ENCODE data around the gene RPS6KL1.

RPS6KL1 gene

GRCh38 chr14:74910556-74910955 lies 12.5 kb downstream of the RPS6KL1 start:
- DNase-seq = no peak

- DNase-seq = no peak
Observed at GRCh38 chr14:74909911-74910310, 13.1 kb downstream of the RPS6KL1 start.

DNA sequence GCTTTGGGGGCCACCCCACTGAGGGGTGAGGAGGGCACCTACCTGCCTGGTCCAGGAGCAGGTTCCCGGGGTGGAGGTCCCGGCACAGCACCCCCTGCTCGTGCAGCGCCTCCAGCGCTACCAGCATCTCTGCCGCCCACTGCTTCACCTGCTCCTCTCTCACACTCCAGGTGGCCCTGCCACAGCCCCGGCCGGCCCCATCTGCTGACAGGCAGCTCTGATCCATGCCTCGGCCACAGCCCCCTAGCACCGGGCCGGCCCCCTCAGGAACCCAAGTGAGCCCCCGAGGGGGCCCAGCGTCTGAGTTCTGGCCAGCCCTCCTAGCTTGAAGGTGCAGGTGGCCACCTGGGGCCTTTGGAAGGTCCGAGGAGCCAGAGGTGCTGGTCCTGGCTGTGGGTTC lies 13.6 kb downstream of the RPS6KL1 start:
- no peak for DNase-seq

DNA sequence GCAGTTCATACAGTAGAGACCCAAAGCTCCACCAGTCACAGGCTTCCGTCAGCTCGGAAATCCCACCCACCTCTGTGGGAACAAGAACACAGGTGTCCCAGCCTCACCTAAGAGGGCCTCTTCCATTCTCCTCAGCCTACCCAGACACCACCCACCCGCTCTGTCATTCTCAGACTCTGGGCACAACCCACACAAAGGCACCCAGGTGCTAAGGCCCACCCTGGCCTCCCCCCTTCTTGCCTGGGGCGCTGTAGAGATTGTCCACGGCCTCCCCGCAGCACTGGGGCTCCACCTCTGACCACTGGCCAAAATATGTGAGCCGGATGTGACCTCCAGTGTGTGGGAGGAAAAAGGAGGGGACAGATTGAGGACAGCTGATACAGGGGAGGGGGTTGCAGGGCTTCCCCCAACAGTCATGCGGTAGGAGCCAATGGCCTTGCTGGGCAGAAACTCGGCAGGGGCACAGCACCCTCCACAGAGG lies 14.2 kb downstream of the RPS6KL1 start:
- no peak for DNase-seq

DNA sequence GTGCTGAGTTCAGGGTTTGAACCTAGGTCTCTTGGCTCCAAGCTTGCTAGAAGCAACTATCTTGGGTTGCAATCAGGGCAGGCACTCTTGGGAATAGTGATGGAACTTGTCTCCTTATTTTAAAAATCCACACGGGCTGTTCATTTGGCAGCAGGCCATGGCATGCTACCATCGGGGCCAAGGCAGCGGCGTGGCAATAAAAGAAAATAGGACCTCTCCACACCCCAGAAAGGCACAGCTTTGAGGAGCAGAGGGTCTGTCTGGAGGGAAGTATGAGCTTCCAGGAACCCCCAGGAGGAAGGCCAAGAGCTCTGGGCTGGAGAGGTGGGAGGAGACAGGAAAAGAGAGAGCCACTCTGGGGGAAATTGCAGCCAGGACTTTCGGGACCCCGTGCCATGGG lies 15.3 kb downstream of the RPS6KL1 start:
- DNase-seq = no peak

DNA sequence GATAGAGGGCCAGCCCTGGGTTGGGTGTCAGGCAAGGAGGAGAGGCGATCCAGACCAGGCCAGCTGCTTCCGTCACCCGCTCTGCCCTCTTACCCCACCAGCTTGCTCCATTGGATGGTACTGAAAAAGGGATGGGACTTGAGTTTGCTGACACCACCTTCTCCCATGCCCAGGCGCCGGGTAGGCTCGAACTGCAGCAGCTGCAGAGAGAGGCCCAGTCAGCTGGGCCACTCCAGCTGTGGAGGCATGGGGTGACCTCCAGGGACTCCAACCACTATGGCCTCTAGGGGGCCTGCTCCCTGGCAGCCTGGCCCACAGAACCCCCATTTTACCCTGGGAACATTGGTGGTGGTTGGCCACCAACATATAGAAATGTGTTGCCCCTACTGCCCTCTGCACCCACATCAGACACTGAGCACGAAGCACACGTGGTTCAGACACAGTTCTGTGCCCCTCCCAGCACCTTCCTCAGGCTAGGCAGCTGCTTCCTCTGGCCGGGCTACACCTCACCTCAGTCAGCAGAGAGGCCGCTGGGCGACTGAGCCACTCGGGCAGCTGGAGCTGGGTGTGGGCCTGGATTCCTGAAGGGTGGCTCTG lies 16.0 kb downstream of the RPS6KL1 start:
- DNase-seq = no peak

- peak; percentile 4 for DNase-seq
Observed at GRCh38 chr14:74905595-74906142, 17.4 kb downstream of the RPS6KL1 start.

DNA sequence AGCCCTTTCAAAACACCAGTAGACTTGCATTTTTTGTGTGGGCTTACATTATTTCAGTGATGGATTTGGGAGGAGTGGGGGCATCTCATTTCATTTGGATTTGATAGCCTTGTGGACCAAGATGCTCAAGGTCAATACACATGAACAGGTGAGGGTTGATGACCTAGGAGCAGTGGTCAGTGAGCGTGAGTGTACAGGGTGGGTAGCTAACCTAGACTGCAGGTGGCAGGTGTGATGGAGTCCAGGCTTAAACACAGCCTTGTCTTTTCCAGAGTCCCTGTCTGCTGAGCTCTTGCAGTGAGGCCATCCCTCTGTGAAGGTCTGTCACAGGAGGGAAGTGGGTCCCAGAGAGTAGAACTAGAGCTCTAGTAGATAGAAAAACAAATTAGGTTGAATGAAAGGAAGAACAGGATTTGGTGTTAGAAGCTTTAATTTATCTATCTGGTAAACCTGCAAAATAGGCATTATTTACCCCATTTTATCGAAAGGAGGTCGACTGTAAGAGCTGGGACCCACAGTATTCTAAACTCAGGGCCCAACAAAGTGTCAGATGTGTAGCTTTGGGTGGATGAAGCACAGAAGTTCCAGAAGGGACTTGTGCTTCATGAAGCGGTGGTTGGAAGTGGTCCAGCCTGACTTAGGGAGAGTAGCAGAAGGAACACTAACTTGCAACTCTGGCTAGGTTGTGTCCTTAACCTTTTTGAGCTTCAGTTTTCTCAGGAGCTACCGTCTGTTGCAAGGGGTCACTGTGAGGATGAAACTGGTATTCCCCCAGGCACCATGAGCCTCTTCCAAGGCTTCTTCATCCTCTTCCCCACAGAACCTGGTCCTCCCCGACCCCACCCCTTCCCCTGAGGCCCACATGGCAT lies 18.2 kb downstream of the RPS6KL1 start:
- DNase-seq = no peak

DNA sequence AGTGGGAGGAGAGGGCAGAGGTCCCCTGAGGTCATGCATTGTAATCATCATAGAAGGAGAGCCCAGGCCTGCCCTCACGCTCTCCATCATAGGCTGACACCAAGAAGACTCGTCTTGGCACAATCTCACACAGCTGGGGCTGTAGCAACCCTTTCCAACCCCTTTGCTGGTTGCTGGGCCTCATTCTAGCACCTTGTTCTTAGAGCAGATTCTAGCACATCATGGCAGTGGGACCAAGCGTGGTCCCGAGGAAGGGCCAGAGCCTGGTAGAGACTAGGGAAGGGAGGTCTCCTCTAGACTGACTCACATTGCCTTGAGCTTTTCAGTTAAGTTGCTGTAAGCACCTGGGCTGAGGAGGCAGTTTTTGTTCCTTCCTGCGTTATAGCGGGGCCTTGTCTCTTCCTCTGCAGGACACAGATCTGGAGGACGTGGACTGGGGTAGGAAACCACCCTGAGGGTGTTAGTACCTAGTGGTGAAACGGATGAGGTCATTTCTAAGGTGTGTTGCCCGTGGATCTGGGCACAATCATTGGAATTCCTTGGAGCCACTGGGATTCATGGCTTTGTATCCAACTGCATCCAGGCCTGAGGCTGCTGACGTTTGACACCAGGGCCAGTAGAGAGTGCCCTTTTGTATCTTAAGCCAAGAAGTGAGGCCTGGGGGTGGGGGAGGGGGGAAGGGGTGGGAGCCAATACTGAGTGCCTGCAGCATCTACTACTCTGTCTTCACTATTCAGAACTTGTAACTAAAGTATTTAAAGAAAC lies 19.9 kb downstream of the RPS6KL1 start:
- no peak for DNase-seq

DNA sequence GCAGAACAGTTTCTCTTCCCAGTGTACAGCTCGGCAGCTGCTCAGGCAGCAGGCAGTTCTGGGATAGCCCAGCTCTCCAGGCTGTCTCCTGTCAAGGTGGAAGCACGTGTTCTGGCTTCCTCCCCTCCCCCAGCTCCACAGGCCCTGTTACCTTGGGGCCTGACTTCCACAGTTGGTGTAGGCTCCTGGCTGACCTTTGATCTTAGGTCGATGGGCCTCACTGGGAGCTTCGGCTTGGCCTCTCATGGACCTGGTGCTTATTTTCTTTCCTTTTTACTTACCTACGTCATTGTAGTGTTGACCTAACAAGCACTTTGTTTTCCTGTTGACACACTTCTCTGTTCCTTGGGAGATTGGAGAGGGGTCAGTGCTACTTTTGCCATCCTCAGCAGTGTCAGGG lies 24.4 kb downstream of the RPS6KL1 start:
- no peak for DNase-seq

DNA sequence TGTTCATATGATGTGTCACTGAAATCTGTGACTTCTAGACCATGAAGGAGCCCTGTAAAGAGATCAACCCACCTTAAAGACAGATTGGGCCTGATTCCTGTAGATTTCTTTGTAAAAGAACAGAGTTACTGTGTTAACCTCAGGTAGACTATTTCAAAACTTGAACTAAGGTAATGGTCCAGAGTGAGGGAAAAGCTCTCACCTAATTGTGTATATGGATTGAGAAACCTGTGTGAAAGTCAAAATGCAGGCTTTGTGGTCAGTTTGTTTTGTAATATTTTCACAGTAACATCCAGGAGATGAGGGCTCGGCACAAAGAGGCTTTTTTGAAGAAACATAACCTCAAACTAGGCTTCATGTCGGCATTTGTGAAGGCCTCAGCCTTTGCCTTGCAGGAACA lies 25.0 kb downstream of the RPS6KL1 start:
- DNase-seq = no peak

DNA sequence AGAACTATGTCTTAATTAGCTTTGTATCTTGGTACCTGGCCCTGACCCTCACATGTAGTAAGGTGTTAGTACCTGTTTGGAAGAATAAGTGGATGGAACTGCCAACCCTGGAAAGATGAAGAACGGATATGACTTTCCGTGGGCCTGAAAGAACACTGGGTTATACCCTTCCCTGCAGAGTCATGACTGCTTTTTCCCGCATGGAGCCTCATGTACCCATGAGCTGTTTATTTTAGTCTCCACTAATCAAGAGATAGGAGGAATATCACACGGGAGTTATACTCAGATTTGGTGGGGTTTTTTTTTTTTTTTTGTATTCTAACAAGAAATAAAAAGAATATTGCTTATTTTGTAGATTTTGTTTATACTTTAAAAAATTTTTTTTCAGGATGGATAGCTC lies 25.4 kb downstream of the RPS6KL1 start:
- no peak for DNase-seq

DNA sequence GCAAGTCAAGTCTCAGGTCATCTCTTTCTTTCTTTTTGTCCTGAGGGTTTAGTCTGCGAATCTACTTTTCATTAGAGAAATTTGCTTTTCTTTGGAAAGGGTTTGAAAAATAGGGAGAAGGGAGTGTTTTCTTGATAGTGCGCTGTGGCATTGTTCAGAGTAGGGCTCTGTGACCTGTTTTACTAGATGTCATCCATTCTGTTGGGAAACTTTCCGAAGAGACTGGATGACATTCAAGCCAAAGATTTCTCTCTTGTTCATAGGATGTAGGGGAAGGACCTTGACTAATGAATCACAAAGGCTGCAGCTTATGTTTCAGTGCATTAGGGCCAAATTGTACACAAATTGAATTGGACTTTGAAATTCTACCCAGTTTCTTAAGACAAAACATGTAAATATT lies 26.7 kb downstream of the RPS6KL1 start:
- no peak for DNase-seq

- no peak for DNase-seq
Observed at GRCh38 chr14:74893614-74894091, 29.4 kb downstream of the RPS6KL1 start.

DNA sequence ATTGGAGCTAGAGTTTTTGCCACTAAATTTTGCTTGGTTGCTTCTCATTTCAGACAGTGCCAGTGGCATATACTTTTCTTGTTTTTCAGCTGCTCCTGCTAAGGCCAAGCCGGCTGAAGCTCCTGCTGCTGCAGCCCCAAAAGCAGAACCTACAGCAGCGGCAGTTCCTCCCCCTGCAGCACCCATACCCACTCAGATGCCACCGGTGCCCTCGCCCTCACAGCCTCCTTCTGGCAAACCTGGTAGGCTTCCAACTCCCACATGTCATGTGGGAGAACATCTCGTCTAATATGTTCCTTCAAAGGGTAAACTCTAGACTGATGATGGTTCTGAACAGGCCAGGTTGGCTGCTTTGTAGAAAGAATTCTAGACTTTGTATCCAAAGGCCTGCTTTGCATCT lies 30.3 kb downstream of the RPS6KL1 start:
- DNase-seq = no peak

DNA sequence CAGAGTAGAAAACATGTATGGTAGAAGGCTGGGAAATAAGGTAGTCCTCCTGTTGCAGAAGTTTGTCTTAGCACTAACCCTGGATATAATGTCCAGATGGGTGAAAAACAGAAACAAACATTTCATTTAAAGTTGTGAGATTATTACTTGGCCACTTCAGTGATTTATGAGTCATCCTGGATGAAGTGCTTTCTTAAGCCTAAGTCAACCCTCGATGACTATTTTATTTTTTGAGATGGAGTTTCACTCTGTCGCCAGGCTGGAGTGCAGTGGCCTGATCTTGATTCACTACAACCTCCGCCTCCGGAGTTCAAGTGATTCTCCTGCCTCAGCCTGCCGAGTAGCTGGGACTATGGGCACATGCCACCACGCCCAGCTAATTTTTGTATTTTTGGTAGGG lies 31.2 kb downstream of the RPS6KL1 start:
- DNase-seq = no peak

DNA sequence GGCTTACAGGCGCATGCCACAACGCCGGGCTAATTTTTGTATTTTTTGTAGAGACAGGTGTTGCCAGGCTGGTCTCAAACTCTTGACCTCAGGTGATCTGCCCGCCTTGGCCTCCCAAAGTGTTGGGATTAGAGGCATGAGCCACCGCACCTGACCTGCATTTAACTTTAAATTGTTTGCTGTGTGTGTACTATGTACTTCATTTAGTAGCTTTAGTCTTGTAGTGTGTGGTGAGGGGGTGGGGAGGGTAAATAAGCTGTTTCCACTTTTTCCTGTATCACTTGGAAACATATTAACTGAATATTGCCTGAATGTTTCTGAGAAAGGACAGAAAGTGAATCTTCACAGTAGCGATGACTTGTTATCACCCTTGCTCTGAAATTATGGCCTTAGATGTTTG lies 32.8 kb downstream of the RPS6KL1 start:
- no peak for DNase-seq

DNA sequence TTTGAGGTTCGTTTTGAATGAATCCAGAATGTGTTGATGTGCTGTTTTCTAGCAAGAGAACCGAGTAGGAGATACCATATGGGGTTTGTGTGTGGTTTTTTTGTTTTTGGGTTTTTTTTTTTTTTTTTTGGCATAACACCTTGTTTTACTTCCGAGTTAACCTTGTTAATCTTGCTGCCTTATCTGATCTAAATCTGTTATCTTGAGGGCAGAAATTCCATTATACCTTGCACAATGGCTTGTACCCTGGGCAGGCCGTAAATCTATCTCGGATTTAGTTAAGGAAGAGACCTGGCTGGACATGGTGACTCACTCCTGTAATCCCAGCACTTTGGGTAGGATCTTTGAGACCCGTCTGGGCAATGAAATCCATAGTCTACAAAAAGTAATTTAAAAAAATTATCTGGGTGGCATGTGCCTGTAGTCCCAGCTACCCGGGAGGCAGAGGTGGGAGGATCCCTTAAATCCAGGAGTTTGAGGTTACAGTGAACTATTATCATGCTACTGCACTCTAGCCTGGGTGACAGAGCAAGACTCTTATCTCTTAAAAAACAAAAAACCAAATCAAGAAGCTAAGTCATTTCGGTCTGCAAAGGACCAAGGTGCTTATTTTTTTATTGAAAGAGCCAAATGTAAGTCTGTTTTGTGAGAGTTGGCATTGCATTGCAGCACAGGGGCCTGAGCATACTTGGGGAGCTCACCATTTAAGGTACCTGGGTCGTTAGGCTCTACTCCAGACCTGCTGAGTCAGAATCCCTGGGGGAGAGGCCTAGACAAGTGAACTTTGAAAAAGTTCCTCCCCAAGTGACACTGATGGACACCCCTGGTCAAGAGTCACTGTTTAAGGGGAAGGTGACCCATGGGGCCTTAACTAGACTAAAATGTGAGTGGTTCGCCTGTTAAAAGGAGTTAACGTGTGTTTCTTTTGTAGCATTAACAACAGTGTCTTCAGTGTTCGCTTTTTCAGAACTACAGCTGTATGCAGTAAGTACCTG lies 34.6 kb downstream of the RPS6KL1 start:
- DNase-seq = no peak

- no peak for DNase-seq
Observed at GRCh38 chr14:74886001-74886400, 37.1 kb downstream of the RPS6KL1 start.

GRCh38 chr14:74882103-74882920 lies 40.7 kb downstream of the RPS6KL1 start:
- no peak for DNase-seq

All from NCI-H748 treated with DMSO at 0.1 percent for 48 hours (cell line).